Activated T-helper 1 cell treated with Interleukin-2 at 50 U/mL for 16 hours (primary cell): Measurements from ENCODE around the gene PEAK1.

ENCODE experiments used
- DNase-seq: peaks from one replicate; pipeline ENCODE4 v3.0.0-alpha.2; 2020; ENCODE audit warnings: low read depth

Gene PEAK1

DNA sequence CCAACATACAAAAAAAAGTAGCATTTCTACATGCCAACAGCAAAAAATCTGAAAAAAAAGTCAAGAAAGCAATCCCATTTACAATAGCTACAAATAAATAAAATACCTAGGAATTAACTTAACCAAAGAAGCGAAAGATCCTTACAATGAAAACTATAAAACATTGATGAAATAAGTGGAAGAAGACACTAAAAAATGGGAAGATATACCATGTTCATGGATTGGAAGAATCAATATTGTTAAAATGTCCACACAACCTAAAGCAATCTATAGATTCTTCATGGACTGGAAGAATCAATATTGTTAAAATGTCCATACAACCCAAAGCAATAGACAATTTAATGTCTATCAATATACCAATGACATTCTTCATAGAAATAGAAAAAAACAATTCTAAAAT, 21.0 kb downstream of the PEAK1 start:
- no peak for DNase-seq

DNA sequence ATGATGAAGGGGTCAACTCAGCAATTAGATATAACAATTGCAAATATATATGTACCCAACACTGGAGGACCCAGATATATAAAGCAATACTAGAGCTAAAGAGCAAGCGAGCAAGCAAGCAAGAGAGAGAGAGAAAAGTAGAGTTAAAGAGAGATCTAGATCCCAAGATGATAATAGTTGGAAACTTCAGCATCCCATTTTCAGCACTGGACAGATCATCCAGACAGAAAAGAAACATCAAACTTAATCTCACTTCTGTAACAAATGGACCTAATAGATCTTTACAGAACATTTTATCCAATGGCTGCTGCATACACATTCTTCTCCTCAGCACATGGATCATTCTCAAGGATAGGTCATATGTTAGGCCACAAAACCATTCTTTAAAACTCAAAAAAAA, 23.2 kb downstream of the PEAK1 start:
- no peak for DNase-seq

GRCh38 chr15:77395013-77395774, 24.7 kb downstream of the PEAK1 start:
- DNase-seq = no peak

GRCh38 chr15:77393471-77393840, 26.4 kb downstream of the PEAK1 start:
- DNase-seq = no peak

DNA sequence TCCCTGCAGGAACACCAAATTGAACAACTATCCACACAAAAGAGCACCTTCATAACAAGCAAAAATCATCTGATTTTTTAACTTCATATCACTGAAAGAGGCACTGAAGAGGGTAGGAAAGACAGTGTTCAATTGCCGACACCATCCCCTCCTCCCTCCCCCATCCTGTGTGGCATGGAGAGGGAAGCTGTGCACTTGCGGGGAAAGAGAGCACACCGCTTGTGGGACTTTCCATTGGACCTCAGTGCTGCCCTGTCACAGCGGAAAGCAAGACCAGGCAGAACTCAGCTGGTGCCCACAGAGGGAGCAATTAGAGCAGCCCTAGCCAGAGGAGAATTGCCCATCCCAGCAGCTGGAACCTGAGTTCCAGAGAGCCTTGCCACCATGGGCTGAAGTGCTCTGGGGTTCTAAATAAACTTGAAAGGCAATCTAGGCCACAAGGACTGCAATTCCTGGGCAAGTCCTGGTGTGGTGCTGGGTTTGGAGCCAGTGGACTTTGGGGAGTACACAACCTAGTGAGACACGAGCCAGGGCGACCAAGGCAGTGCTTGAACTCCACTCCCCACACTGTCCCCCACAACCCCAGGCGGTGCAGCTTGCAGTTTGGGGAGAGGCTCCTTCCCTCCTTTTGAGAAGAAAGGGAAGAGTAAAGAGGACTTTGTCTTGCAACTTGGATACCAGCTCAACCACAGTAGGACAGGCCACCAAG, 27.0 kb downstream of the PEAK1 start:
- no peak for DNase-seq

- DNase-seq = no peak
Observed at GRCh38 chr15:77391372-77391951, 28.4 kb downstream of the PEAK1 start.

GRCh38 chr15:77387365-77388105, 32.4 kb downstream of the PEAK1 start:
- no peak for DNase-seq

DNA sequence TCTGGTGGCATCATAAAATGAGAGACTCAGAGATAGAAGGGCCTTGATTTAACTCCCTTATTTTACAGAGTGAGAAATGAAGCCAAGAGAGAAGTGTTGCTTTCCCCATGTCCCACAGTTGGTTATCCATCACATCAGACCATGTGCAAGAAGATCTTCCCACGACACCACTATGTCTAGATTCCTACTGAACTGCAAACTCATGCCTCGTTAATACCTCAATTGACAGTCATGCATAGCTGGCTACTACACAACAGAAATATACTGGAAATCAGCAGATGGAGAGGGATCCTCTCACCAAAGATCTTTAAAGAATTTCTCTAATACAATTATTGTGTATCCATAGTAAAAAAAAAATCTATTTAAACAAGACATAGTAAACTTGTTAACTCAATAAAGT, 33.3 kb downstream of the PEAK1 start:
- DNase-seq = no peak

DNA sequence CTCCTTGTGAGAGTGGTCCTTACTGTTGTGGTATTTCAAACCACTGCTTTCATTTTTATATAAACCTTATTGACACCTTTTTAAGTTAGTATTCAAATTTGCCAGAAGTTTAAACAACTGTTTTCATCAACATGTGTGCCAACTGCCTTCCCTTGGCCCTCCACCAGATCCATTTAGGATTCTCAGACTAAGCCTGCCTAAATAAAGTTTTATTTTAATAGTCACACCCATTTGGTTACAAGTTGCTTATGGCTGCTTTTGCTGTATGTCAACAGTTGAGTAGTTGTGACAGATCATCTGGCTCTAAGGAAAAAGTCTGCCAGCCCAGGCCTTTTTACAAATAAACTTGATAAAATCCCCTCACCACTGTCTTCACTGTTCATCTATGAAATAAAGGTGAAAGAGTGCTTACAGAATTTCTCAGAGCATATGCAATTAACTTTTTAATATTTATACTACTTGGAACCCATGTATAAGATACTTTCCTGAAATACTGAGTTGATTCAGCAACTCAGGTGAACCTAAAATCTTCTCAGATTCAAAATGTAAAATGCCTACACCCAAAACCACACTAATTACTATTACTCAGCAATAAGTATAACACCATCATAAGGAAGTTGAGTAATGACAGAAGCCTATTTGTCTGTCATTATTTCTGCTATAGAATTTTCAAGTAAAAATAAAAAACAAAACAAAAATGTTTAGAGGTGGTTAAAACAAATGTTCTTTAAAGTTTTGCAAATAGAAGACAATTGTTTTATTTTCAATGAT, 35.1 kb downstream of the PEAK1 start:
- no peak for DNase-seq

DNA sequence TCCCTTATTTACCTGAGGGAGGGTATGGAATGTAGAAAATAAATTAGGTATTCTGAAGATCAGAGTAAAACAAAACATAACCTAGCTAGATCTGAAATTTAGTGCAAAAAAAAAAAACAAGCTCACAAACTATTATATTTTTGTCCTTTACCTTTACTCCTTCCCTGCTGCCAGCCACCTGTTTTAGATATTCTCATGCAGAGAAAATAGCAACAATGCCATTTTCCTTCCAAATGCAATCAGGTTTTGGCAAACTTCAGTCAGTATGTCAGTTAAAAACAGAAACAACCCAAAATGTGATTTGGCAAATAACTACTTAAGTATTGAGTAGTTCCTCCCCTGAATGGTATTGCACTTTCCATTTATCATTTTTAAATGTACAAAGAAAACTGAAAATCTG, 35.8 kb downstream of the PEAK1 start:
- DNase-seq = no peak

DNA sequence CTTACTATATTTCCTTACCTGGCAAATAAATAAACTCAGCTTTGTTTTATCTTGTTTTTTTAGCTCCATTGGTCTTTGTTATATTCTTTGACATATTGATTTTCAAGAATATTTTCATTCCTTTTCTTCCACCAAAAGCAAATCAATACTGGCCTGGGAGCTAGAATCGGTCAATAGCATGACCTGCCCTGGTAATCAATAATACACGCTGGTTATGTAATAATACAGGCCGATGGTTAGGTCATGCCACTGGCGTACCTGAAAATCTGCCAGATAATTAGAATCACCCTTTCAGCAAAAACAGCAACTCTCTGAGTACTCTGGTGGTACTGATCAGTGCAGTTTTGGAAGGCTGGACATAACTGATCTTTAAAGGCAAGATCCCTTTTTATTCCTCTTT, 39.9 kb downstream of the PEAK1 start:
- DNase-seq = no peak

DNA sequence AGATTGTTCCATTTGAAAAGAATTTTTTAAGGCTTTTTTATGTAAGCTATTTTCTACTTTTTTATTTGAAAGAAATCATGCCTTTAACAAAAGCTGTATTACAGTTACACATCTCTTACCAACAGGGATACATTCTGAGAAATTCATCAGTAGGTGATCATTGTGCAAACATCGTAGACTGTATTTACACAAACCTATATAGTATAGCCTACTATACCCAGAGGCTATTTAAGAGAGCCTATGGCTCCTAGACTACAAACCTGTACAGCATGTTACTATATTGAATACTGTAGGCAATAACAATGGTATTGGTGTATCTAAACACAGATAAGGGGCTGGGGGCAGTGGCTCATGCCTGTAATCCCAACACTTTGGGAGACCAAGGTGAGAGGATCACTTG, 43.1 kb downstream of the PEAK1 start:
- DNase-seq = no peak

GRCh38 chr15:77375133-77375532, 44.8 kb downstream of the PEAK1 start:
- no peak for DNase-seq

DNA sequence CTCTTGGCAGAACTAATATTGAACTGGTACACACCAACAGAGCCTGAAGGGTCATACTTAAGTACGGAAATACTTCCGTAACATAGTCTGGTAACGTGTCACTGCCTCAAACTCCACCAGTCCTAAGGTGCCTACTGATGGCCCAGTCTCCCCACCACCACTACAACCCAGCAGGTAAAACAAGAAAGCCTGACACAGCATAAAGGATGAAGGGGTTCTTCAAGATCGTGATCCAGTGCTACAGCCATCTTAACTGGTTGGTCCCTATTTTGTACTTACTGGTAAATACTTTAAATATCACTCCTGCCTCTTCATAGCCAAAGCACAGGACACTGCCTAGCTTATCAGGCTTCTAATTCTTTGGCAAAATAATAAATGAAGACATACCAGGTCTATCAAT, 46.5 kb downstream of the PEAK1 start:
- DNase-seq = no peak

DNA sequence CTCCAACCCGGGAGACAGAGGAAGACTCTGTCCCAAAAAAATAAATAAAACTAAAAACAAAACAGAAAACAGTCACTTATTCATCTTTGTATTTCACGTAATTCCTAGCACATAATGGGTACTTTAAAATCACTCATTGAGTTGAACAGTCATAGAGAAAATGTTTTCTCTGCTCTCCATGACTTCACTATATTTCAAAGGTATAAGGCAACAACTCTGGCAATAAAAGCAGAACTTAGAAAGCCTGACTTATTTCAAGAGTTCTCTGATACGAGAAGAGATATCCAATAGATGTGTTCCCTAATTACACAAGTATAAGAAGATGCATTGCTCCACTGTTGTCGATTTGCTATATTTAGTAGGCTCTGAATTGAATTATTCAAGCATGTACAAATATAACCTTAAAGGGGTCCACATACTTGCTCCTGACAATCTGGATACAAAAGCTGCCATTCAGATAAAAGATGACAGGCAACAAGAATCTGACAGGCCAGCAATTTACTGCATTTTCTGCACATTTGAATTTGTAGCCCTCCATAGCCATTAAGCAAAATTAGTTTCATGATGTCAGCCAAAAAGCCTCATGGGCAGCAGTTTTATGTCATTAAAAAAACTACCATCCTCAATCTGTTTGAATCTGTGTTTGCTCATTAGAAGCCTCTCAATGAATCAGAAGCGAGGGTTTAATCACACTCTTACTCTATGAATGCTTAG, 47.9 kb downstream of the PEAK1 start:
- no peak for DNase-seq

DNA sequence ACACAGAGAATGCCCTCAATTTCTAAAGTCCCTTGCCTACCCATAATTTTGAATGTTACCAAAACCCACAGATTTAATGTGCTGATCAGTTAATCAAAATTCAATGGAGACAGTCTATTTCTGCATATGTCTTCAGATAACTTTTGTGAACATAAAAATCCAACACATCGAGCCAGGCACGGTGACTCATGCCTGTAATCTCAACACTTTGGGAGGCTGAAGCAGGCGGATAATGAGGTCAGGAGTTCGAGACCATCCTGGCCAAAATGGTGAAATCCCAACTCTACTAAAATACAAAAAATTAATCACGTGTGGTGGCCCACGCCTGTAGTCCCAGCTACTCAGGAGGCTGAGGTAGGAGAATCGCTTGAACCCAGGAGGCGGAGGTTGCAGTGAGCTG, 49.3 kb downstream of the PEAK1 start:
- DNase-seq = no peak

GRCh38 chr15:77369168-77369567, 50.7 kb downstream of the PEAK1 start:
- no peak for DNase-seq

GRCh38 chr15:77367631-77368030, 52.3 kb downstream of the PEAK1 start:
- DNase-seq = no peak

GRCh38 chr15:77361456-77361855, 58.4 kb downstream of the PEAK1 start:
- DNase-seq = no peak

DNA sequence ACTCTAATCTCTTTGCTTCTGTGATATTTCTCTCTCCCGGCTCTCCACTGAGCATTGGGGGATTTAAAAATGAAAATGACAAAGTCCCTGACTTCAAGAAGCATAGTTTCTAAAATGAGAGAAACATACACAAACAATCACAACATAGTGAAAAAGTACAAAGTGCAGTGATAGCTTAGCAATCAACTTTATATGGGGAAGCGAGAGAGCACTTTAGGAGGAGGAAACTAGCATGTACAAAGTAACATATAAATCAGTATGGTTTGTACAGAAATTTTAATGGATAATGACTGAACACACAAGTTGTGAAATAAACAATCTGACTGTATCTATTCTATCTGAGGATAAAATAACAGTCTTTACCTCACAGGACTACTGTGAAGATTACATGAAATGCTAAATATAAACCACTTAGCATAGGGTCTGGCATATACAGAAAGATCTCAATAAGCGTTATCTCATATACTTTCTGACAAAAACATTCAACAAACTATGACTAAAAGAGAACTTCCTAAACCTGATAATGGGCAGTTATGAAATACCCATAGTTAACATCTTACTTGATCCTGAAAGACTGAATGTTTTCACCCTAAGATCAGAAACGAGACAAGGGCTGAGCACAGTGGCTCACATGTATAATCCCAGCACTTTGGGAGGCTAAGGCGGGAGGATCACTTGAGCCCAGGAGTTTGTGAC, 61.2 kb downstream of the PEAK1 start:
- no peak for DNase-seq

- no peak for DNase-seq
Observed at GRCh38 chr15:77356305-77356704, 63.6 kb downstream of the PEAK1 start.
